Measurements from ENCODE around the gene NREP.

The NREP gene

GRCh38 chr5:111685969-111686368 is 71.0 kb downstream of the NREP start:
- DNase-seq (ENCODE audit: insufficient read length) (no peak), FAIRE-seq (peak; percentile 24)
- TF ChIP-seq POLR2A (IDR thresholded peaks at IDR 0.05; ENCODE audit: low read depth, low read length) (no peak), POLR2AphosphoS5 (IDR thresholded peaks at IDR 0.05; ENCODE audit: low read depth, low read length) (no peak), TAF1 (IDR thresholded peaks at IDR 0.05; ENCODE audit: borderline replicate concordance, low read depth, low read length) (no peak)

GRCh38 chr5:111682641-111683040 is 74.4 kb downstream of the NREP start:
- DNase-seq (ENCODE audit: insufficient read length) = no peak
- no peak for TF ChIP-seq POLR2A (IDR thresholded peaks at IDR 0.05; ENCODE audit: low read depth, low read length)
- TF ChIP-seq TAF1 (IDR thresholded peaks at IDR 0.05; ENCODE audit: borderline replicate concordance, low read depth, low read length) = no peak
- TF ChIP-seq POLR2AphosphoS5 (IDR thresholded peaks at IDR 0.05; ENCODE audit: low read depth, low read length) = no peak
- no peak for FAIRE-seq

- TF ChIP-seq POLR2AphosphoS5 (IDR thresholded peaks at IDR 0.05; ENCODE audit: low read depth, low read length) (no peak), POLR2A (IDR thresholded peaks at IDR 0.05; ENCODE audit: low read depth, low read length) (no peak), TAF1 (IDR thresholded peaks at IDR 0.05; ENCODE audit: borderline replicate concordance, low read depth, low read length) (no peak)
- FAIRE-seq (no peak), DNase-seq (ENCODE audit: insufficient read length) (no peak)
Observed at GRCh38 chr5:111682121-111682520, 74.9 kb downstream of the NREP start.

- FAIRE-seq (no peak), DNase-seq (ENCODE audit: insufficient read length) (no peak)
Observed at GRCh38 chr5:111681414-111682120, 75.4 kb downstream of the NREP start.

GRCh38 chr5:111680737-111681413 is 76.1 kb downstream of the NREP start:
- FAIRE-seq (no peak), DNase-seq (ENCODE audit: insufficient read length) (no peak)
- TF ChIP-seq POLR2AphosphoS5 (IDR thresholded peaks at IDR 0.05; ENCODE audit: low read depth, low read length) = no peak
- no peak for TF ChIP-seq TAF1 (IDR thresholded peaks at IDR 0.05; ENCODE audit: borderline replicate concordance, low read depth, low read length)
- TF ChIP-seq POLR2A (IDR thresholded peaks at IDR 0.05; ENCODE audit: low read depth, low read length) = no peak

More at GRCh38 chr5:111681414-111682120, 75.4 kb downstream of the NREP start:
- TF ChIP-seq TAF1 (IDR thresholded peaks at IDR 0.05; ENCODE audit: borderline replicate concordance, low read depth, low read length) (no peak), POLR2AphosphoS5 (IDR thresholded peaks at IDR 0.05; ENCODE audit: low read depth, low read length) (no peak), POLR2A (IDR thresholded peaks at IDR 0.05; ENCODE audit: low read depth, low read length) (no peak)

- FAIRE-seq (no peak), DNase-seq (ENCODE audit: insufficient read length) (no peak)
- TF ChIP-seq TAF1 (IDR thresholded peaks at IDR 0.05; ENCODE audit: borderline replicate concordance, low read depth, low read length) = no peak
- TF ChIP-seq POLR2AphosphoS5 (IDR thresholded peaks at IDR 0.05; ENCODE audit: low read depth, low read length) = no peak
- TF ChIP-seq POLR2A (IDR thresholded peaks at IDR 0.05; ENCODE audit: low read depth, low read length) = no peak
Observed at GRCh38 chr5:111679611-111680010, 77.4 kb downstream of the NREP start.
